Large intestine (tissue), 3 donors: ENCODE results near the gene C10orf90. TPM values are rescaled to one million over a fixed set of nuclear protein-coding genes. Genes with fewer than 3 reads are reported as not detected.

Experiments used
- DNase-seq, 2 donors: peaks; one replicate each; pipeline versions ENCODE4 v3.0.0 to v3.0.0-alpha.2; 2013
- H3K27ac ChIP-seq: one replicate; pipeline ENCODE4 v1.5.1; 2013; ENCODE audit warnings: low read length
- H3K27me3 ChIP-seq: 2 replicates; pipeline ENCODE4 v1.6.1; 2013; ENCODE audit warnings: low read length; ENCODE audit not compliant: control insufficient read depth, insufficient read depth
- H3K36me3 ChIP-seq: 2 replicates; pipeline ENCODE4 v1.6.1; 2013; ENCODE audit warnings: low read length; ENCODE audit not compliant: control insufficient read depth, insufficient read depth
- H3K4me1 ChIP-seq: one replicate; pipeline ENCODE4 v1.6.1; 2013; ENCODE audit warnings: low read length; ENCODE audit not compliant: control insufficient read depth, insufficient read depth
- H3K4me3 ChIP-seq: one replicate; pipeline ENCODE4 v1.5.1; 2013; ENCODE audit warnings: low read length
- H3K9me3 ChIP-seq: one replicate; pipeline ENCODE4 v1.6.1; 2013; ENCODE audit warnings: mild to moderate bottlenecking, low read depth, low read length, moderate library complexity; ENCODE audit not compliant: control insufficient read depth
- WGBS: methylation state at CpG from one replicate; pipeline ENCODE4 v1.1.5; 2013; ENCODE audit warnings: low lambda C conversion rate; ENCODE audit not compliant: insufficient coverage; 5-methylcytosine and 5-hydroxymethylcytosine counted together
- polyA plus RNA-seq: library from polyadenylated mRNA; unstranded; fragments of 120-200 nt; gene quantifications from one replicate; pipeline ENCODE4 v1.2.1, GENCODE V29; 2013

Gene C10orf90
- polyA plus RNA-seq, 1 donor, result not detected

GRCh38 chr10:126434235-126434634 lies 236.3 kb downstream of the C10orf90 start:
- H3K36me3 ChIP-seq, result no peaks in the 10 kb centered on the region
- H3K9me3 ChIP-seq, result no peaks in the 10 kb centered on the region
- H3K4me1 ChIP-seq, result no peaks in the 10 kb centered on the region
- H3K27ac ChIP-seq, result no peak overlapping the region
- H3K4me3 ChIP-seq, result no peak overlapping the region
- no peak for DNase-seq
- WGBS, result no CpG with 5 or more reads among the region's 5 CpGs
- no peaks in the 10 kb centered on the region for H3K27me3 ChIP-seq

DNA sequence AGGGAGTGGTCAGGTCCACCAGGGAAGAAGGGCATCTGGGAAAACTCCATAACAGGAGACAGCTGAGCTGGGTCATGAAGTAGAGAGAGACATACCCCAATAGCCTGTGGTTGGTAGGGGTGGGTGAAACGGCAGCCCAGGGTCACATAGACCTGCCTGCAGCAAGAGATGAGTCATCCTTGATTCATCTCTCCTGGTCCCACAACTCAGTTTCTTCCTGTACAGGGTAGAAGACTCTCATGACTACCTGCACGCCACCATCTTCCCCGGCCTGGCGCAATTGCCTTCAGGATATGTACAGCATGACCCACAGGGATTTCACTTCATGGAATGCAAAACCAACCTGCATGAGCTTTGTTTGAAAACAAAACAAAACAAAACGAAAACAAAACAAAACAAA lies 237.1 kb downstream of the C10orf90 start:
- no CpG with 5 or more reads among the region's 5 CpGs for WGBS
- Histone ChIP-seq H3K27me3 (no peaks in the 10 kb centered on the region), H3K9me3 (no peaks in the 10 kb centered on the region), H3K4me1 (no peaks in the 10 kb centered on the region), H3K27ac (no peak overlapping the region), H3K4me3 (no peak overlapping the region), H3K36me3 (no peaks in the 10 kb centered on the region)
- DNase-seq, result no peak

DNA sequence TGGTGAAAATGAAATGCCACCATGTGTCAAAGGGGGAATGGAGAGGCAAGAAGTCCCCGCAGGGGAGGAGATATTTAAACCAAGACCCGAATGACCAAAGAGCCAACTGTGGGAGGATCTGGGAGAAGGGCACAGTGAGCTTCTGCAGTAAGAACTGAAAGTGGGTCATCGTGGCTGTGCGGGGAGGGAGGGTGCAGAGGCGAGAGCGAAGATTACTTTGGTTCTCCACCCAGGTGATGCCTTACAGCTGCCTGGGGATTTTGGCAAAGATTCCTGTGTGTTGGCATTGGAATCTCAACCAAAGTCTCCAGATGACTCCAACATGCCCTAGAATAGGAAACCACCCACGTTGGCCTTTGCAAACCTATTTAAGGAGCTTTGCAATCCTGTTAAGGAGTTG lies 238.0 kb downstream of the C10orf90 start:
- Histone ChIP-seq H3K27me3 (no peaks in the 10 kb centered on the region), H3K9me3 (no peaks in the 10 kb centered on the region), H3K36me3 (no peaks in the 10 kb centered on the region), H3K4me3 (no peak overlapping the region), H3K27ac (no peak overlapping the region), H3K4me1 (no peaks in the 10 kb centered on the region)
- no peak for DNase-seq
- no CpG with 5 or more reads among the region's 7 CpGs for WGBS

GRCh38 chr10:126431816-126432215 lies 238.7 kb downstream of the C10orf90 start:
- no peaks in the 10 kb centered on the region for H3K27me3 ChIP-seq
- WGBS, result no CpG with 5 or more reads among the region's 2 CpGs
- no peak overlapping the region for H3K27ac ChIP-seq
- no peak for DNase-seq
- no peaks in the 10 kb centered on the region for H3K9me3 ChIP-seq
- H3K36me3 ChIP-seq, result no peaks in the 10 kb centered on the region
- no peak overlapping the region for H3K4me3 ChIP-seq
- H3K4me1 ChIP-seq, result no peaks in the 10 kb centered on the region

DNA sequence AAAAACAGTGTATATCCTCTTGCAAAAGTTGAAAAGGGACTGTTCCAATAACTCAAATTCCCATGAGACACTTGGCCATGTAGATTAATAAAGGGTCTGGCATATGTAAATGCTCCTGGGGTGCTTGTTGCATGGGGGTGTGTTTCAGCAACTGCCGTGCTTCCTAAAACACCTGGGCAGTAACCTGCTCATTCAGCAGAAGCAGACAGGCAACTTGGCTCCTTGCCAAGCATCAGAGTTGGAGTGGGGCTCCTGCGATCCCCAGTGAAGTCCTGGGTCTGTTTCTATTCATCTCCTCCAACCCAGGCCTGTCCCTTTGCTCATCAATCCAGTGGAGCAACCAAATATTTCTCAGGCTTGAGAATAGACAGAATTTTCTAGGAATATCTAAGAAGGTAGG lies 240.0 kb downstream of the C10orf90 start:
- H3K4me3 ChIP-seq, result no peak overlapping the region
- no peak for DNase-seq
- no peaks in the 10 kb centered on the region for H3K36me3 ChIP-seq
- no peak overlapping the region for H3K27ac ChIP-seq
- H3K4me1 ChIP-seq, result no peaks in the 10 kb centered on the region
- no peaks in the 10 kb centered on the region for H3K27me3 ChIP-seq
- no CpG with 5 or more reads among the region's 2 CpGs for WGBS
- no peaks in the 10 kb centered on the region for H3K9me3 ChIP-seq

- 100% methylated on average over 1 of the region's 4 CpGs for WGBS
- Histone ChIP-seq H3K27me3 (no peaks in the 10 kb centered on the region), H3K4me1 (no peaks in the 10 kb centered on the region), H3K36me3 (no peaks in the 10 kb centered on the region), H3K9me3 (no peaks in the 10 kb centered on the region), H3K27ac (no peak overlapping the region), H3K4me3 (no peak overlapping the region)
- no peak for DNase-seq
Measured at GRCh38 chr10:126429275-126429674, 241.2 kb downstream of the C10orf90 start.

GRCh38 chr10:126425489-126426065 lies 244.9 kb downstream of the C10orf90 start:
- Histone ChIP-seq H3K27ac (no peak overlapping the region), H3K4me1 (no peaks in the 10 kb centered on the region), H3K36me3 (no peaks in the 10 kb centered on the region), H3K9me3 (no peaks in the 10 kb centered on the region), H3K4me3 (no peak overlapping the region), H3K27me3 (no peaks in the 10 kb centered on the region)
- no peak for DNase-seq
- WGBS, result 81% methylated on average over 6 of the region's 8 CpGs

DNA sequence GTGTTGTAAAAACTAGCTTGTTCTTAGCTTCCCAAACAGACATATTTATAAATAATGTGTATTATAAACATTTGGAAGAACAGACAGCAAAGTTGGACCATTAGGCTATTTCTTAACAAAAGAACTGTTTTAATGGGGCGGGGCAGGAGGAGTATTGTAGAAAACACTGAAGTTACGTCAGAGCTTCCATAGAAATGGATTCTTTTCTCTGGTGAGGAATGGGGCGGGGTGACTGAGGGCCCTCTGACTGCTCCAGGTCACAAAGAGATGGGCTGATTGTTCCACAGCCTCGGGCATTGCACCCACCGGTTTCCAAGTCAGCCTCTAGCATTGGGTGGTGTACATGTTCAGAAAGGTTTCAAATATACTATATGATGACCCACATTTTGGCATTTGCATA lies 245.5 kb downstream of the C10orf90 start:
- no peaks in the 10 kb centered on the region for H3K27me3 ChIP-seq
- H3K27ac ChIP-seq, result no peak overlapping the region
- no peak for DNase-seq
- no peak overlapping the region for H3K4me3 ChIP-seq
- H3K36me3 ChIP-seq, result no peaks in the 10 kb centered on the region
- WGBS, result no CpG with 5 or more reads among the region's 5 CpGs
- no peaks in the 10 kb centered on the region for H3K9me3 ChIP-seq
- H3K4me1 ChIP-seq, result no peaks in the 10 kb centered on the region

- no peaks in the 10 kb centered on the region for H3K36me3 ChIP-seq
- no peak for DNase-seq
- H3K9me3 ChIP-seq, result no peaks in the 10 kb centered on the region
- no peak overlapping the region for H3K27ac ChIP-seq
- no peaks in the 10 kb centered on the region for H3K27me3 ChIP-seq
- 100% methylated on average over 1 of the region's 6 CpGs for WGBS
- H3K4me3 ChIP-seq, result no peak overlapping the region
- H3K4me1 ChIP-seq, result no peaks in the 10 kb centered on the region
Measured at GRCh38 chr10:126423732-126424491, 246.6 kb downstream of the C10orf90 start.

DNA sequence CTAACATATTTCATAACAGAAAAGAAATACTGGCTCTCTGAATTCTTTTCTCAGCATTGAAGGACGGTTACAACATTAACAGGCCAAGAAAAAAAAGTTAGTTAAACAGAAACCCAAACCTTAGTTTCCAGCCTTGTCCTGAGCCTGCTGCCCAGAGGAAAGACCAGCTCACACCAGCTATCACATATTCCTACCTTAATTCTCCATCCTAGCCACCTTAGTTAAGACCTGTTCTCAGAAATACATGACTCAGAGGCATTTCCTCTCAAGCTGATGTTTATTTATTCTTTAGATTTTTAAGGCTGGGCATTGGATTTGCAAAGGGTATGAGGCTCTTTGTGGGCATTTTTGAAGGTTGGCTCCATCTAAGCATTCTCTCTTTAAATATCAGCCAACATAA lies 247.9 kb downstream of the C10orf90 start:
- Histone ChIP-seq H3K36me3 (no peaks in the 10 kb centered on the region), H3K4me3 (no peak overlapping the region), H3K9me3 (no peaks in the 10 kb centered on the region), H3K27ac (no peak overlapping the region), H3K4me1 (no peaks in the 10 kb centered on the region), H3K27me3 (no peaks in the 10 kb centered on the region)
- 100% methylated on average over 1 of the region's 1 CpG for WGBS
- no peak for DNase-seq

DNA sequence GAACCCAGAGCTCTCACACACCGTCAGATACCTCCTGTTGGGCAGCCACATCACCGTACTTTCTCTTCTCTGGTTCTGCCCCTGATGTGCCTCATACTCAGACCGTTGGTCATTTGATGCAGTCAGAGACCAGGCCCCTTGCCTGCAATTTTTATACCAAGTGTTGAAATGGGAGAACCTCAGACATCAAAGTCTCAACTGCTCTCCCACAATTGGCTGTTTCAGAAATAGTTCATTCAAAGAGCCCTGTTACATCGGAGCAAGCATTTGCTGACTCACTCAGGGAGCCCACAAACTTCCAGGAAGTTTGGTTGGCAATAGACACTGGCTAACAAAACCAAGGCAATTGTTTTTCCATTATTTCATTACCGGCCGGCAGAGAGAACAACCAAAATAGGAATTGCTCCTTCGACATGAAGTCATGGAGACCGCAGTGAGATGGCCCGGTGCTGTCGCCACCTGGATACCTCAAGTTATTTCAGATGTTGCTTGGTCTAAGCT lies 248.7 kb downstream of the C10orf90 start:
- no CpG with 5 or more reads among the region's 10 CpGs for WGBS
- H3K4me3 ChIP-seq, result no peak overlapping the region
- no peak overlapping the region for H3K27ac ChIP-seq
- no peaks in the 10 kb centered on the region for H3K27me3 ChIP-seq
- DNase-seq, result no peak
- no peaks in the 10 kb centered on the region for H3K4me1 ChIP-seq
- H3K36me3 ChIP-seq, result no peaks in the 10 kb centered on the region
- no peaks in the 10 kb centered on the region for H3K9me3 ChIP-seq
